Measurements from ENCODE around the gene ZAR1.

DNA sequence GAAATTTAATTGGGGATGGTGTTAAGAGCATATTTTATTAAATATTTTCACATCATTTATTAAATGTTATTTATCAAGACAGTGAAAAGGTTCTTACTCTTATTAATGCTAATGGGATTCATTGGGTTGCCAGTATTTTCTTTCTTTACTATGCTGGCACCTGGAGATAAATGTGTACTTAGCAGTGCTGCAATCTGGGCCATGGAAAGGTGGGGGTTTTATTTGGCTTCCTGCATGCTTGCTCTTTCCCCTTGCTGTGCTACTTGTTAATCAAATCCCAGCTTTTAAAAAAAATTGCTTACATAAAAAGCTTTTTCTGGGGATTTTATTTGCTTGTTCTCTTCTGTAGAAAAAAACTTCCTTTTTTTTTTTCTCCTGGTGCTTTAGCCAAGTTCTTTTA is 48.3 kb downstream of the ZAR1 start:
- TF ChIP-seq, protein P1, sequence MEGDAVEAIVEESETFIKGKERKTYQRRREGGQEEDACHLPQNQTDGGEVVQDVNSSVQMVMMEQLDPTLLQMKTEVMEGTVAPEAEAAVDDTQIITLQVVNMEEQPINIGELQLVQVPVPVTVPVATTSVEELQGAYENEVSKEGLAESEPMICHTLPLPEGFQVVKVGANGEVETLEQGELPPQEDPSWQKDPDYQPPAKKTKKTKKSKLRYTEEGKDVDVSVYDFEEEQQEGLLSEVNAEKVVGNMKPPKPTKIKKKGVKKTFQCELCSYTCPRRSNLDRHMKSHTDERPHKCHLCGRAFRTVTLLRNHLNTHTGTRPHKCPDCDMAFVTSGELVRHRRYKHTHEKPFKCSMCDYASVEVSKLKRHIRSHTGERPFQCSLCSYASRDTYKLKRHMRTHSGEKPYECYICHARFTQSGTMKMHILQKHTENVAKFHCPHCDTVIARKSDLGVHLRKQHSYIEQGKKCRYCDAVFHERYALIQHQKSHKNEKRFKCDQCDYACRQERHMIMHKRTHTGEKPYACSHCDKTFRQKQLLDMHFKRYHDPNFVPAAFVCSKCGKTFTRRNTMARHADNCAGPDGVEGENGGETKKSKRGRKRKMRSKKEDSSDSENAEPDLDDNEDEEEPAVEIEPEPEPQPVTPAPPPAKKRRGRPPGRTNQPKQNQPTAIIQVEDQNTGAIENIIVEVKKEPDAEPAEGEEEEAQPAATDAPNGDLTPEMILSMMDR (IDR thresholded peaks at IDR 0.05): no peak
- TF ChIP-seq JUNB (IDR thresholded peaks at IDR 0.05): no peak
- TF ChIP-seq, protein P2, sequence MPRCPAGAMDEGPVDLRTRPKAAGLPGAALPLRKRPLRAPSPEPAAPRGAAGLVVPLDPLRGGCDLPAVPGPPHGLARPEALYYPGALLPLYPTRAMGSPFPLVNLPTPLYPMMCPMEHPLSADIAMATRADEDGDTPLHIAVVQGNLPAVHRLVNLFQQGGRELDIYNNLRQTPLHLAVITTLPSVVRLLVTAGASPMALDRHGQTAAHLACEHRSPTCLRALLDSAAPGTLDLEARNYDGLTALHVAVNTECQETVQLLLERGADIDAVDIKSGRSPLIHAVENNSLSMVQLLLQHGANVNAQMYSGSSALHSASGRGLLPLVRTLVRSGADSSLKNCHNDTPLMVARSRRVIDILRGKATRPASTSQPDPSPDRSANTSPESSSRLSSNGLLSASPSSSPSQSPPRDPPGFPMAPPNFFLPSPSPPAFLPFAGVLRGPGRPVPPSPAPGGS (IDR thresholded peaks at IDR 0.05): no peak
- no peak for TF ChIP-seq EP300 (IDR thresholded peaks at IDR 0.05)
- TF ChIP-seq KDM5A (IDR thresholded peaks at IDR 0.05): no peak
- TF ChIP-seq POLR2A (IDR thresholded peaks at IDR 0.05; ENCODE audit: low read length): no peak
- TF ChIP-seq, protein P3, sequence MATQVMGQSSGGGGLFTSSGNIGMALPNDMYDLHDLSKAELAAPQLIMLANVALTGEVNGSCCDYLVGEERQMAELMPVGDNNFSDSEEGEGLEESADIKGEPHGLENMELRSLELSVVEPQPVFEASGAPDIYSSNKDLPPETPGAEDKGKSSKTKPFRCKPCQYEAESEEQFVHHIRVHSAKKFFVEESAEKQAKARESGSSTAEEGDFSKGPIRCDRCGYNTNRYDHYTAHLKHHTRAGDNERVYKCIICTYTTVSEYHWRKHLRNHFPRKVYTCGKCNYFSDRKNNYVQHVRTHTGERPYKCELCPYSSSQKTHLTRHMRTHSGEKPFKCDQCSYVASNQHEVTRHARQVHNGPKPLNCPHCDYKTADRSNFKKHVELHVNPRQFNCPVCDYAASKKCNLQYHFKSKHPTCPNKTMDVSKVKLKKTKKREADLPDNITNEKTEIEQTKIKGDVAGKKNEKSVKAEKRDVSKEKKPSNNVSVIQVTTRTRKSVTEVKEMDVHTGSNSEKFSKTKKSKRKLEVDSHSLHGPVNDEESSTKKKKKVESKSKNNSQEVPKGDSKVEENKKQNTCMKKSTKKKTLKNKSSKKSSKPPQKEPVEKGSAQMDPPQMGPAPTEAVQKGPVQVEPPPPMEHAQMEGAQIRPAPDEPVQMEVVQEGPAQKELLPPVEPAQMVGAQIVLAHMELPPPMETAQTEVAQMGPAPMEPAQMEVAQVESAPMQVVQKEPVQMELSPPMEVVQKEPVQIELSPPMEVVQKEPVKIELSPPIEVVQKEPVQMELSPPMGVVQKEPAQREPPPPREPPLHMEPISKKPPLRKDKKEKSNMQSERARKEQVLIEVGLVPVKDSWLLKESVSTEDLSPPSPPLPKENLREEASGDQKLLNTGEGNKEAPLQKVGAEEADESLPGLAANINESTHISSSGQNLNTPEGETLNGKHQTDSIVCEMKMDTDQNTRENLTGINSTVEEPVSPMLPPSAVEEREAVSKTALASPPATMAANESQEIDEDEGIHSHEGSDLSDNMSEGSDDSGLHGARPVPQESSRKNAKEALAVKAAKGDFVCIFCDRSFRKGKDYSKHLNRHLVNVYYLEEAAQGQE (IDR thresholded peaks at IDR 0.05): no peak
- TF ChIP-seq, protein P4, sequence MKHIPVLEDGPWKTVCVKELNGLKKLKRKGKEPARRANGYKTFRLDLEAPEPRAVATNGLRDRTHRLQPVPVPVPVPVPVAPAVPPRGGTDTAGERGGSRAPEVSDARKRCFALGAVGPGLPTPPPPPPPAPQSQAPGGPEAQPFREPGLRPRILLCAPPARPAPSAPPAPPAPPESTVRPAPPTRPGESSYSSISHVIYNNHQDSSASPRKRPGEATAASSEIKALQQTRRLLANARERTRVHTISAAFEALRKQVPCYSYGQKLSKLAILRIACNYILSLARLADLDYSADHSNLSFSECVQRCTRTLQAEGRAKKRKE (CRISPR knock-in tag; IDR thresholded peaks at IDR 0.05; ENCODE audit: low read depth): no peak
